HCT116 (cell line): ENCODE results near the gene TENM3. TPM values are rescaled to one million over a fixed set of nuclear protein-coding genes. Genes with fewer than 3 reads are reported as not detected.

Experiments
- ATAC-seq: fragments of 200-7000 bp; cut with Tn5 transposase; 2 replicates; pipeline ENCODE4 v1.9.1; 2020; ENCODE audit warnings: mild to moderate bottlenecking, moderate library complexity
- BruUV-seq: library from RNA; stranded (reverse); fragments of 400-500 nt; replicated peaks from 2 replicates; lab custom pipeline; 2021; lab: Mats Ljungman, UMichigan
- CTCF ChIA-PET: fragments of 300-600 bp; sonication (Branson Sonifier 250); formaldehyde crosslinking; loops from one replicate; lab custom pipeline; 2021; ENCODE audit warnings: antibody characterized with exemption; lab: Charles Lee
- POLR2A ChIA-PET: fragments of 300-600, 350-600 bp; sonication (Branson Sonifier 250); formaldehyde crosslinking; loops from one replicate; lab custom pipeline; 2021; ENCODE audit warnings: antibody characterized with exemption; lab: Charles Lee
- RAD21 ChIA-PET, 2 experiments: fragments of 300-600 bp; sonication (Branson Sonifier 250); formaldehyde crosslinking; loops; one replicate each; lab custom pipeline; 2023; ENCODE audit warnings: low total read pairs in 2 of 2; ENCODE audit not compliant: uncharacterized antibody in 2 of 2, unreplicated experiment in 2 of 2, low non-redundant PET in 1 of 2; lab: Charles Lee
- DNase-seq: peaks from one replicate; pipeline ENCODE4 v3.0.0-alpha.2; 2010; ENCODE audit warnings: low read depth, low spot score
- H2AFZ ChIP-seq: fragments of 200-600 bp; shearing (Covaris generic), sonication (generic); 2 replicates; pipeline ENCODE4 v1.6.1; 2017; ENCODE audit warnings: low read depth, mixed run types, mixed read lengths, antibody characterized with exemption, low read length; ENCODE audit not compliant: poor library complexity, severe bottlenecking
- H3K27ac ChIP-seq: 2 replicates; pipeline ENCODE4 v1.5.1; 2012; ENCODE audit warnings: low read depth, low read length
- H3K27me3 ChIP-seq: fragments of 200-600 bp; sonication (generic); 2 replicates; pipeline ENCODE4 v1.6.1; 2016; ENCODE audit warnings: mixed run types, low read length, mixed read lengths; ENCODE audit not compliant: insufficient read depth
- H3K36me3 ChIP-seq, 2 experiments: fragments of 200-500 bp in 1 of 2; fragments of 200-600 bp in 1 of 2; sonication (Bioruptor generic) in 1 of 2; sonication (generic) in 1 of 2; 2 replicates each; pipeline versions ENCODE4 v1.5.1 to v1.6.1; 2014 to 2016; ENCODE audit warnings: low read length in 2 of 2, inconsistent platforms in 1 of 2, mixed read lengths in 1 of 2, mixed run types in 1 of 2; ENCODE audit not compliant: insufficient read depth in 2 of 2, control insufficient read depth in 1 of 2
- H3K4me1 ChIP-seq, 2 experiments: fragments of 200-600 bp in 1 of 2; sonication (generic) in 1 of 2; 2 replicates each; pipeline versions ENCODE4 v1.5.1 to v1.6.1; 2012 to 2017; ENCODE audit warnings: low read length in 2 of 2, inconsistent platforms in 1 of 2, mild to moderate bottlenecking in 1 of 2, mixed read lengths in 1 of 2, mixed run types in 1 of 2, moderate library complexity in 1 of 2; ENCODE audit not compliant: insufficient read depth in 2 of 2, control insufficient read depth in 1 of 2
- H3K4me2 ChIP-seq: fragments of 200-600 bp; sonication (generic); 2 replicates; pipeline ENCODE4 v1.6.1; 2017; ENCODE audit warnings: mixed run types, low read length, mixed read lengths
- H3K4me3 ChIP-seq, 2 experiments: fragments of 200-600 bp in 1 of 2; sonication (generic) in 1 of 2; replicated peaks in 1 of 2; 2 replicates each; pipeline ENCODE4 v1.5.1; 2011 to 2016; ENCODE audit warnings: low read length in 2 of 2, control low read depth in 1 of 2, low read depth in 1 of 2, mild to moderate bottlenecking in 1 of 2, mixed read lengths in 1 of 2, mixed run types in 1 of 2
- H3K79me2 ChIP-seq: fragments of 200-600 bp; sonication (generic); 2 replicates; pipeline ENCODE4 v1.6.1; 2017; ENCODE audit warnings: mild to moderate bottlenecking, mixed run types, low read length, moderate library complexity, mixed read lengths; ENCODE audit not compliant: insufficient read depth
- H3K9ac ChIP-seq: fragments of 200-600 bp; sonication (generic); 2 replicates; pipeline ENCODE4 v1.6.1; 2016; ENCODE audit warnings: low read length, mixed read lengths
- H3K9me2 ChIP-seq: fragments of 200-600 bp; sonication (generic), shearing (Covaris generic); 2 replicates; pipeline ENCODE4 v1.6.1; 2017; ENCODE audit warnings: mixed run types, mild to moderate bottlenecking, moderate library complexity; ENCODE audit not compliant: insufficient read depth
- H3K9me3 ChIP-seq, 2 experiments: fragments of 200-500 bp in 1 of 2; fragments of 200-600 bp in 1 of 2; sonication (Bioruptor generic) in 1 of 2; sonication (generic) in 1 of 2; 2 replicates each; pipeline ENCODE4 v1.6.1; 2014 to 2017; ENCODE audit warnings: low read length in 2 of 2, mixed read lengths in 2 of 2, inconsistent platforms in 1 of 2, low read depth in 1 of 2, mild to moderate bottlenecking in 1 of 2, mixed run types in 1 of 2, moderate library complexity in 1 of 2; ENCODE audit not compliant: control insufficient read depth in 1 of 2, insufficient read depth in 1 of 2
- H4K20me1 ChIP-seq: fragments of 200-600 bp; sonication (generic), shearing (Covaris generic); 2 replicates; pipeline ENCODE4 v1.6.1; 2017; ENCODE audit warnings: mixed run types, mild to moderate bottlenecking, moderate library complexity; ENCODE audit not compliant: insufficient read depth
- ATF3 ChIP-seq: IDR thresholded peaks from 2 replicates; pipeline ENCODE4 v1.6.1; 2012
- CBX3 ChIP-seq: IDR thresholded peaks from 2 replicates; pipeline ENCODE4 v1.6.1; 2012; ENCODE audit warnings: low read depth
- ELF1 ChIP-seq: IDR thresholded peaks from 2 replicates; pipeline ENCODE4 v1.6.1; 2012; ENCODE audit warnings: low read depth, borderline replicate concordance
- EZH2 ChIP-seq: fragments of 200-600 bp; sonication (generic); IDR thresholded peaks from 2 replicates; pipeline ENCODE4 v1.6.1; 2017; ENCODE audit warnings: antibody characterized with exemption, mixed run types
- EZH2phosphoT487 ChIP-seq: fragments of 200-600 bp; IDR thresholded peaks from 2 replicates; pipeline ENCODE4 v1.6.1; 2018; ENCODE audit warnings: antibody characterized with exemption, borderline replicate concordance
- MAX ChIP-seq: IDR thresholded peaks from 2 replicates; pipeline ENCODE4 v1.6.1; 2012
- POLR2A ChIP-seq: IDR thresholded peaks from 2 replicates; pipeline ENCODE4 v1.7.0; 2011; ENCODE audit warnings: borderline replicate concordance; ENCODE audit not compliant: insufficient read depth, insufficient read length; ENCODE audit errors: extremely low read depth
- POLR2AphosphoS5 ChIP-seq: IDR thresholded peaks from 2 replicates; pipeline ENCODE4 v1.6.1; 2011; ENCODE audit warnings: mild to moderate bottlenecking, low read depth, low read length, moderate library complexity
- RAD21 ChIP-seq: IDR thresholded peaks from 2 replicates; pipeline ENCODE4 v1.6.1; 2012; ENCODE audit warnings: low read depth, mild to moderate bottlenecking
- TCF7L2 ChIP-seq: IDR thresholded peaks from 2 replicates; pipeline ENCODE4 v1.7.0; 2011; ENCODE audit warnings: borderline replicate concordance, inconsistent platforms; ENCODE audit not compliant: insufficient read depth, insufficient read length; ENCODE audit errors: extremely low read depth
- ZBTB33 ChIP-seq: IDR thresholded peaks from 2 replicates; pipeline ENCODE4 v1.6.1; 2011; ENCODE audit warnings: mild to moderate bottlenecking, low read length, moderate library complexity; ENCODE audit not compliant: insufficient replicate concordance; ENCODE audit errors: extremely low read depth
- ZFX ChIP-seq: fragments of 450-650 bp; IDR thresholded peaks from 2 replicates; pipeline ENCODE4 v1.6.1; 2017
- intact Hi-C: fragments of 100-400 bp; cut with micrococcal nuclease; formaldehyde crosslinking; loops from 2 replicates; pipeline ENCODE4 v1.10.0; 2022
- total RNA-seq: library from RNA; stranded (reverse); gene quantifications from one replicate; pipeline ENCODE4 v1.2.1, GENCODE V29; 2021; ENCODE audit not compliant: unreplicated experiment

The TENM3 gene
- total RNA-seq, 1 experiment from 2014 or later = 0.54 TPM

GRCh38 chr4:182807767-182808548, 564.8 kb downstream of the TENM3 start:
- Histone ChIP-seq H3K79me2 (no peaks in the 10 kb centered on the region), H3K4me2 (no peak overlapping the region), H3K9me3 (no peaks in the 10 kb centered on the region), H3K27me3 (no peaks in the 10 kb centered on the region), H3K36me3 (no peaks in the 10 kb centered on the region), H4K20me1 (no peaks in the 10 kb centered on the region), H3K27ac (no peak overlapping the region), H3K9me2 (no peaks in the 10 kb centered on the region), H3K4me3 (no peak overlapping the region), H2AFZ (no peak overlapping the region), H3K4me1 (peaks cover 4 to 20% of the 10 kb centered on the region in 2 experiments; a peak in 2 of 4 replicates), H3K9ac (no peak overlapping the region)
- no TSS peak for BruUV-seq
- ATAC-seq (no peak), DNase-seq (no peak)
- CTCF ChIA-PET = no interaction called here
- RAD21 ChIA-PET = no interaction called here
- POLR2A ChIA-PET = no interaction called here
- TF ChIP-seq ZBTB33 (no peak), CBX3 (no peak), TCF7L2 (no peak), POLR2A (no peak), RAD21 (no peak), ATF3 (no peak), EZH2 (no peak), EZH2phosphoT487 (no peak), ZFX (no peak), POLR2AphosphoS5 (no peak), MAX (no peak), ELF1 (no peak)
- intact Hi-C loops = loop anchor here (2.0 to 10.0 kb wide), 4 partner anchors 117 to 1979 kb away; no protein-coding TSS in a partner anchor
